ENCODE data around the gene CEP104. TPM values are rescaled to one million over a fixed set of nuclear protein-coding genes. Genes with fewer than 3 reads are reported as not detected.
A peak's percentile ranks its signal among the peaks of the same experiment; 100 is the strongest.

CEP104 gene
- total and polyA plus RNA-seq, 8 donors = 32.5 to 49.5 (median 35.3) TPM

DNA sequence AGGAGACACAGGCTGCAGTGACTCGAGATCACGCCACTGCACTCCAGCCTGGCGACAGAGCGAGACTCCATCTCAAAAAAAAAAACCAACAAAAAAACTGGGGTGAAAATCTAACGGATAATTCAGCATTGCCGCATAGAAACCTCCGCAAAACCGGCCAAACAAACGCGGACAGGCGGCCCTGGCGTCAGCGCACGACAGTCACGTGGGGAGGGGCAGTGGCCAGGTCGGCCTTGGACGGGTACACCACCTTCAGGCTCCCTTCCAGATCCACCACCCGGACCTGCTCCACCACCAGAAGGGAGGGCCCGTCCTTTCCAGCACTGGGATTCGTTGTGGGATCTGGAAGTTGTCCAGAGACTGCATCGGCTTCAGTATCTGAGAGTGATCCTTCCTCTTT, 76.1 kb downstream of the CEP104 start:
- H3K27me3 ChIP-seq = no peaks in the 10 kb centered on the region
- DNase-seq (peak in 1 of 4 donors; percentile 58), ATAC-seq (no peak)
- H3K4me3 ChIP-seq = no peak overlapping the region
- TF ChIP-seq, protein P1, sequence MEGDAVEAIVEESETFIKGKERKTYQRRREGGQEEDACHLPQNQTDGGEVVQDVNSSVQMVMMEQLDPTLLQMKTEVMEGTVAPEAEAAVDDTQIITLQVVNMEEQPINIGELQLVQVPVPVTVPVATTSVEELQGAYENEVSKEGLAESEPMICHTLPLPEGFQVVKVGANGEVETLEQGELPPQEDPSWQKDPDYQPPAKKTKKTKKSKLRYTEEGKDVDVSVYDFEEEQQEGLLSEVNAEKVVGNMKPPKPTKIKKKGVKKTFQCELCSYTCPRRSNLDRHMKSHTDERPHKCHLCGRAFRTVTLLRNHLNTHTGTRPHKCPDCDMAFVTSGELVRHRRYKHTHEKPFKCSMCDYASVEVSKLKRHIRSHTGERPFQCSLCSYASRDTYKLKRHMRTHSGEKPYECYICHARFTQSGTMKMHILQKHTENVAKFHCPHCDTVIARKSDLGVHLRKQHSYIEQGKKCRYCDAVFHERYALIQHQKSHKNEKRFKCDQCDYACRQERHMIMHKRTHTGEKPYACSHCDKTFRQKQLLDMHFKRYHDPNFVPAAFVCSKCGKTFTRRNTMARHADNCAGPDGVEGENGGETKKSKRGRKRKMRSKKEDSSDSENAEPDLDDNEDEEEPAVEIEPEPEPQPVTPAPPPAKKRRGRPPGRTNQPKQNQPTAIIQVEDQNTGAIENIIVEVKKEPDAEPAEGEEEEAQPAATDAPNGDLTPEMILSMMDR (IDR thresholded peaks at IDR 0.05) = no peak
- intact Hi-C loops (cut with DNase I) = no loop called here
- H3K36me3 ChIP-seq = peaks cover 0 to 81% of the 10 kb centered on the region in 2 donors
- H3K9me3 ChIP-seq = no peaks in the 10 kb centered on the region
- no peak overlapping the region for H3K27ac ChIP-seq
- H3K4me1 ChIP-seq = peaks cover 0 to 8% of the 10 kb centered on the region in 2 donors

DNA sequence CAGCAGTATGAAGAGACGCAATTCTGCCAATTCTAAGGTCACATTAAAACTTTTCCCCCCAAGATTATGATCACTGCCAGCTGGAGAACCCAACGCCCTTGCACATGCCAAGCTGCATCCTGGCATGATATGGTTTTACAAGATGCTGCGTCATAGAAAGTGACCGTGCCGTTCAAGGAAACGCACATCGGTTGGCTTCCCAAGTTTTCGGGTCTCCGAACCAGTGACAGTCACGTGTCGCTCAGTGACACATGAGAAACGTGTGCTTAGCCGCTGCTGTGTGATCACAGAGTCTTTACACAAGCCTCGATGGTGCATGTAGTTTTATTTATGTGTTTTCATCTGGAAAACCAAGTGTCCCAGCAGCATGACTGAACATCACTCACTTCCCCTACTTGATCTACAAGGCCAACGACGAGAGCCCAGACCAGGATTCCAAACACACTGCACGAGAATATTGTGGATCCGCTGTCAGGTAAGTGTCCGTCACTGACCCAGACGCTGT, 77.0 kb downstream of the CEP104 start:
- no peak for DNase-seq

DNA sequence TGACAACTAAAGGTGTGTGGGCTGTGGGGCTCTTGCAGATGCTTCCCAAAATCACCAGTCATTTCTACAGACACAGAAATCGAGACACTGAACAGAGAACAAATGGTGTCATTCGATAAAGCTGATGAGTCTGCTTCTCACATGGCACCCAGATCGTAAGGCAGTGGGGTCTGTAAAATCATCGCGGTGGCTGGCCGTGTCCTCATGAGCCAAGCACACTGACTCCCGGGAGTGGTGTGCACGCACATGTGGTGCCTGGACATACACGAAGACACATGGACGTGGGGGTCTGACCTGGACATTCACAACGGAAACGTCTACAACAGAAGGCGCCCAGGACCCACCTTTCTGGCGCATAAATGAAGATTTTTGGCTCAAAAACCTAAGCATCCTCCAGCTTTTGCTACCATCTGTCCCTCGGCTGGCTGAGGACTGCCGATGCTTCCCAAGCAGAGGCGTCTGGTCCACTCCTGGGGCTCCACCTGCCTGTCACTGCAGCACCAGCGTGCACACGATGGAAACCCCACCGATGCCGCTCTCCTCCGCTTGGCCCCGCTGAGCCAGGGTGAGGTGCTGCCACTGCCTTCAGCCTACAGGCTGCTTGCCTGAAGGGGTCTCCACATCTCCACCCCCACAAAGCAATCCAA, 77.6 kb downstream of the CEP104 start:
- H3K4me1 ChIP-seq = peaks cover 0 to 20% of the 10 kb centered on the region in 2 donors
- intact Hi-C loops (cut with DNase I) = no loop called here
- TF ChIP-seq, protein P1 (IDR thresholded peaks at IDR 0.05) = no peak
- peaks cover 0 to 66% of the 10 kb centered on the region in 2 donors for H3K36me3 ChIP-seq
- no peak overlapping the region for H3K4me3 ChIP-seq
- ATAC-seq = no peak
- DNase-seq = peak in 1 of 4 donors; percentile 54
- H3K27ac ChIP-seq = no peak overlapping the region
- no peaks in the 10 kb centered on the region for H3K27me3 ChIP-seq
- no peaks in the 10 kb centered on the region for H3K9me3 ChIP-seq

More for the DNA sequence above, 77.0 kb downstream of the CEP104 start:
- H3K9me3 ChIP-seq = no peaks in the 10 kb centered on the region
- no peak overlapping the region for H3K4me3 ChIP-seq
- intact Hi-C loops (cut with DNase I) = no loop called here
- no peaks in the 10 kb centered on the region for H3K27me3 ChIP-seq
- peaks cover 0 to 18% of the 10 kb centered on the region in 2 donors for H3K4me1 ChIP-seq
- TF ChIP-seq, protein P1 (IDR thresholded peaks at IDR 0.05) = no peak
- no peak overlapping the region for H3K27ac ChIP-seq
- H3K36me3 ChIP-seq = peaks cover 0 to 72% of the 10 kb centered on the region in 2 donors
- no peak for ATAC-seq

DNA sequence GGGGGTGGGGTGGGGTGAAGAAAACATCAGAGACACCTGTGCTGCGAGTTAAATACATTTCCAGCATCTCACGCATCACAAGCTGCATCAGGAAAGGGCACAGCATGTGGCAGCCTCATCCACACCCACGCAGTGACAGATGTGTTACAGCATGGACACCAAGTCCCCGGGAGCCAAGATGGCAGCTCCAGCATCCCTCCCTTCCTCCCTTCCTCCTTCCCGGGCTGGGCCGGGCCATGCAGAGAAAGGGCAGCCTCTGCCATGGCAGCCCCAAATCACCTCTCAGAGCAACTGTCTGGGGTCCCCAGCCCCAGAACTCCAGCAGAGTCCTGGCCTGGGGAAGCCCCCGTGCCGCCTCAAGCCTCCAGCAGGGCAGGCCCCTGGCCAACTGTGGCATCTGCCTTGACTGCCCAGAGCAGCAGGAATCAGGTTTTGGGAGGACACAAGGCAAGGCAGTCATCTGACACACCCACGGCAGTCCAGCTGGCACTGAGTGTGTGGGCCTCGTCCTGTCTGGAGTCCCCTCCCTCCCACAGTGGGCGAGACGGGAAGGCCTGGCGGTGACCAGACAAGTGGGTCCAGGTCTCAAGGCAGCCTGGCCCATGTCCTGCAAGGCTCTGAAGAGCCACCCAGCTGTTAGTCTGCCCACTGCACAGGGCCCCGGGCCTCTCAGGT, 78.3 kb downstream of the CEP104 start:
- H3K27ac ChIP-seq = no peak overlapping the region
- TF ChIP-seq, protein P1 (IDR thresholded peaks at IDR 0.05) = no peak
- intact Hi-C loops (cut with DNase I) = no loop called here
- H3K4me3 ChIP-seq = no peak overlapping the region
- peaks cover 0 to 60% of the 10 kb centered on the region in 2 donors for H3K36me3 ChIP-seq
- no peaks in the 10 kb centered on the region for H3K9me3 ChIP-seq
- peaks cover 0 to 20% of the 10 kb centered on the region in 2 donors for H3K4me1 ChIP-seq
- DNase-seq (peak in 1 of 4 donors; percentile 60), ATAC-seq (no peak)
- H3K27me3 ChIP-seq = no peaks in the 10 kb centered on the region
